Mesenchymal stem cell (in vitro differentiated cells and primary cell): Measurements from ENCODE around the gene SLC35F3.

Experiments
- DNase-seq: peaks from one replicate; pipeline ENCODE4 v3.0.0-alpha.2; 2013
- H2AFZ ChIP-seq: one replicate; pipeline ENCODE4 v1.6.1; 2013; ENCODE audit warnings: low read depth, mild to moderate bottlenecking, control low read depth, inconsistent platforms, low read length, moderate library complexity
- H2AK5ac ChIP-seq: 2 replicates; pipeline ENCODE4 v1.6.1; 2013; ENCODE audit warnings: low read length, moderate library complexity, mild to moderate bottlenecking, inconsistent platforms; ENCODE audit not compliant: severe bottlenecking
- H2BK120ac ChIP-seq: one replicate; pipeline ENCODE4 v1.6.1; 2013; ENCODE audit warnings: low read depth, mild to moderate bottlenecking, inconsistent platforms, low read length, moderate library complexity
- H2BK12ac ChIP-seq, 2 experiments: one replicate each; pipeline ENCODE4 v1.6.1; 2013; ENCODE audit warnings: inconsistent platforms in 2 of 2, low read length in 2 of 2, mild to moderate bottlenecking in 2 of 2, moderate library complexity in 2 of 2, control low read depth in 1 of 2
- H2BK15ac ChIP-seq: one replicate; pipeline ENCODE4 v1.6.1; 2013; ENCODE audit warnings: mild to moderate bottlenecking, low read depth, inconsistent platforms; ENCODE audit not compliant: poor library complexity, severe bottlenecking
- H2BK5ac ChIP-seq: 2 replicates; pipeline ENCODE4 v1.6.1; 2013; ENCODE audit warnings: low read depth, mild to moderate bottlenecking, low read length, control low read depth, inconsistent platforms; ENCODE audit not compliant: poor library complexity, severe bottlenecking
- H3K14ac ChIP-seq, 2 experiments: one replicate each; pipeline ENCODE4 v1.6.1; 2013; ENCODE audit warnings: inconsistent platforms in 2 of 2, low read length in 2 of 2, control low read depth in 1 of 2, mild to moderate bottlenecking in 1 of 2, moderate library complexity in 1 of 2
- H3K18ac ChIP-seq, 2 experiments: one replicate each; pipeline ENCODE4 v1.6.1; 2013; ENCODE audit warnings: inconsistent platforms in 2 of 2, low read length in 2 of 2, control low read depth in 1 of 2, low read depth in 1 of 2, mild to moderate bottlenecking in 1 of 2
- H3K23ac ChIP-seq, 2 experiments: one replicate each; pipeline ENCODE4 v1.6.1; 2013; ENCODE audit warnings: inconsistent platforms in 2 of 2, low read length in 2 of 2, mild to moderate bottlenecking in 2 of 2, moderate library complexity in 2 of 2, control low read depth in 1 of 2
- H3K27ac ChIP-seq: 2 replicates; pipeline ENCODE4 v1.5.1; 2013; ENCODE audit warnings: mild to moderate bottlenecking, moderate library complexity, low read length, control low read depth, inconsistent platforms; ENCODE audit not compliant: poor library complexity, severe bottlenecking
- H3K27me3 ChIP-seq, 2 experiments: 2 replicates each; pipeline versions ENCODE4 v1.6.1 to v1.7.0; 2013; ENCODE audit warnings: low read length in 2 of 2, mild to moderate bottlenecking in 2 of 2, moderate library complexity in 2 of 2, control low read depth in 1 of 2, inconsistent platforms in 1 of 2; ENCODE audit not compliant: control insufficient read depth in 1 of 2, insufficient read depth in 1 of 2
- H3K36me3 ChIP-seq, 2 experiments: 2 replicates each; pipeline versions ENCODE4 v1.6.1 to v1.7.0; 2013; ENCODE audit warnings: low read length in 2 of 2, control low read depth in 1 of 2, inconsistent platforms in 1 of 2, low read depth in 1 of 2, mild to moderate bottlenecking in 1 of 2; ENCODE audit not compliant: insufficient read depth in 2 of 2, control insufficient read depth in 1 of 2
- H3K4ac ChIP-seq, 2 experiments: one replicate each; pipeline ENCODE4 v1.6.1; 2013; ENCODE audit warnings: inconsistent platforms in 2 of 2, low read length in 2 of 2, mild to moderate bottlenecking in 2 of 2, moderate library complexity in 2 of 2, control low read depth in 1 of 2, low read depth in 1 of 2
- H3K4me1 ChIP-seq: 2 replicates; pipeline ENCODE4 v1.6.1; 2013; ENCODE audit warnings: low read depth, low read length, control low read depth; ENCODE audit not compliant: control insufficient read depth, insufficient read depth
- H3K4me2 ChIP-seq: 2 replicates; pipeline ENCODE4 v1.6.1; 2013; ENCODE audit warnings: low read length, mild to moderate bottlenecking, inconsistent platforms; ENCODE audit not compliant: poor library complexity, severe bottlenecking
- H3K4me3 ChIP-seq, 2 experiments: 2 replicates each; pipeline versions ENCODE4 v1.5.1 to v1.7.0; 2013; ENCODE audit warnings: low read length in 2 of 2, mild to moderate bottlenecking in 2 of 2, control low read depth in 1 of 2, low read depth in 1 of 2; ENCODE audit not compliant: insufficient read depth in 1 of 2
- H3K79me1 ChIP-seq: replicated peaks from 2 replicates; pipeline ENCODE4 v1.6.1; 2013; ENCODE audit warnings: mild to moderate bottlenecking, control low read depth, low read length, inconsistent platforms; ENCODE audit not compliant: poor library complexity, severe bottlenecking
- H3K9ac ChIP-seq: 2 replicates; pipeline ENCODE4 v1.7.0; 2013; ENCODE audit warnings: mild to moderate bottlenecking, low read length, moderate library complexity
- H3K9me3 ChIP-seq: 2 replicates; pipeline ENCODE4 v1.7.0; 2013; ENCODE audit warnings: mild to moderate bottlenecking, low read length; ENCODE audit not compliant: control insufficient read depth
- H4K8ac ChIP-seq: one replicate; pipeline ENCODE4 v1.6.1; 2013; ENCODE audit warnings: inconsistent platforms, mild to moderate bottlenecking, low read length, moderate library complexity
- H4K91ac ChIP-seq: one replicate; pipeline ENCODE4 v1.6.1; 2013; ENCODE audit warnings: mild to moderate bottlenecking, low read length, inconsistent platforms
- WGBS: methylation state at CpG from one replicate; pipeline ENCODE4 v1.1.7; 2013; ENCODE audit warnings: mixed read lengths; 5-methylcytosine and 5-hydroxymethylcytosine counted together

Gene SLC35F3

DNA sequence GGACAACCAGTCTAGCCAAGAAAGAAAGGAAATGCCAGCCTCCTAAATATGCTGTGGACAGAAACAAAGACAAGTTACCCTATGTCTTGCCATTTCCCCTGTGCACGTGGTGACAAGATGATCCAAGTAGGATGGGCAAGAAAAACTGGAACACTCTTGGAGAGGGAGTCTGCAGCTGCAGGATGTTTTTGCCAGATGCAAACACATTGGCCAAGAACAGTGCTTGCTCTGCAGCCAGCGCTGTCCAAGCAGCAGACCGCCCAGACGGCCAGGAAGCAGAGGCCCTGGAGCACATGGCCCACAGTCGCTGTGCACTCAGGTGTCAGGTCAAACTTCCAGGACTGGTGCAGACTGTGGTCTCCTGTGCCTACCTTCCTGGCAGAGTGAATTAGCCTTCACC lies 189.3 kb downstream of the SLC35F3 start:
- H3K4me2 ChIP-seq: no peak overlapping the region
- no peak overlapping the region for H3K27ac ChIP-seq
- H2BK5ac ChIP-seq: no peak overlapping the region
- no peak overlapping the region for H3K4me3 ChIP-seq
- peaks cover 0 to 13% of the 10 kb centered on the region in 2 experiments for H3K27me3 ChIP-seq
- no peak for DNase-seq
- no peak overlapping the region for H2AK5ac ChIP-seq
- no peak overlapping the region for H2BK120ac ChIP-seq
- no peaks in the 10 kb centered on the region for H3K4me1 ChIP-seq
- H4K91ac ChIP-seq: no peak overlapping the region
- no peak overlapping the region for H3K9ac ChIP-seq
- WGBS: 58% methylated on average over 5 of the region's 5 CpGs
- H2BK15ac ChIP-seq: no peak overlapping the region
- no peak overlapping the region for H3K18ac ChIP-seq
- H3K23ac ChIP-seq: no peak overlapping the region
- H2BK12ac ChIP-seq: no peak overlapping the region
- no peak overlapping the region for H4K8ac ChIP-seq
- no peaks in the 10 kb centered on the region for H3K36me3 ChIP-seq
- H3K14ac ChIP-seq: no peak overlapping the region
- H3K79me1 ChIP-seq: no peaks in the 10 kb centered on the region
- no peak overlapping the region for H2AFZ ChIP-seq
- peaks cover 3% of the 10 kb centered on the region for H3K9me3 ChIP-seq
- no peak overlapping the region for H3K4ac ChIP-seq

DNA sequence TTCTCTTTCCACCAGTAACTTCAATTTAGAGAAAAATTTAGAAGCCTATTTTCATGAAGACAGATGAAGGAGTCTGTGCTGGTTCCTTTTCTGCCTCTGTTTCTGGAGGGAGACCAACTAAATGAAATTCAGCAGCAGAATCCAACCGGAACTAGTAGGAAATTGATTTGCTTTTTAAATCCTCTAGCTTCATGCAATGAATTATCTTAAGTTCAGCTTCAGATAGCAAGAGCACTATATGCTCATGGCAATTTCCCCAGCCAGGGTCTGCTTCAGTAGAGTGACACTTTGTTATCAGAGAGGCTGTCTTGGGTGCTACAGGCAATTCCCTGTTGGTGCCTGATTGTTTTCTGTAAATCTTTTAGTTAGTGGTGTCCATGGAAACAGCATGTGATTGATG lies 189.7 kb downstream of the SLC35F3 start:
- Histone ChIP-seq H2AFZ (no peak overlapping the region), H3K14ac (no peak overlapping the region), H3K9me3 (peaks cover 3% of the 10 kb centered on the region), H2BK15ac (no peak overlapping the region), H4K91ac (no peak overlapping the region), H2BK12ac (no peak overlapping the region), H2AK5ac (no peak overlapping the region), H3K79me1 (no peaks in the 10 kb centered on the region), H3K27me3 (peaks cover 0 to 13% of the 10 kb centered on the region in 2 experiments), H2BK5ac (no peak overlapping the region), H3K9ac (no peak overlapping the region), H3K23ac (no peak overlapping the region), H3K4ac (no peak overlapping the region), H3K4me1 (no peaks in the 10 kb centered on the region), H2BK120ac (no peak overlapping the region), H3K18ac (no peak overlapping the region), H4K8ac (no peak overlapping the region), H3K4me3 (no peak overlapping the region), H3K4me2 (no peak overlapping the region), H3K27ac (no peak overlapping the region), H3K36me3 (no peaks in the 10 kb centered on the region)
- WGBS: 100% methylated on average over 1 of the region's 1 CpG
- DNase-seq: no peak

DNA sequence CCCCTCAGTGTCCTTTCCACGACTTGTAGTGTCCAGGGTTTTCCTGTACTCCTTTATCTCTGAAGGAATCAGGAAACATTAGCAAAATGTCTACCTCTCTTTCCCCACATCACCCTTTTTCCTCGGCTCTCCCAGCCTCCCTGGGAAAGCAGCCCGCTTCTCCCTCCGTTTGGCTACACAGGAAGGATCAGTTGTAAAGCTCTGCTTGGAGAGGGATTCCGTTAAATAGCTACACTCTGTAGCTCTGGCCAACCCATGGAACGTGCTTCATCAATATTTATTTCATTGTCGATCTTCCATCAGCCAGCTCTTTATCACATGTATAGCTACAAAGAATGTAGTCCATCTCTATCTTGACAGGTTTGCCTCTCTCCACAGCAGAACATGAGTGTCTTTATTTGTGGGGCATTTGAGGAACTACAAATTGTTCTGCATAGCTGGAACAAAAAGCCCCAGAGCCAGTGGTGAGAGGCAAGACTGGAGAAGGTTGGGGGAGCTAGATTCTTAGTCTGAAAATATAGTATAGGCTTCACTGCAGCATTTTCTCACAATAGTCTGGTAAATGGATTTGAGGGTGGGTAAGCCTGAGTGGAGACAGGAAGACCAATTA lies 191.8 kb downstream of the SLC35F3 start:
- Histone ChIP-seq H3K4me1 (no peaks in the 10 kb centered on the region), H3K23ac (no peak overlapping the region), H3K9me3 (no peaks in the 10 kb centered on the region), H2AK5ac (no peak overlapping the region), H4K8ac (no peak overlapping the region), H3K27ac (no peak overlapping the region), H2BK120ac (no peak overlapping the region), H3K14ac (no peak overlapping the region), H2BK15ac (no peak overlapping the region), H3K27me3 (peaks cover 0 to 13% of the 10 kb centered on the region in 2 experiments), H2BK12ac (no peak overlapping the region), H3K4ac (no peak overlapping the region), H4K91ac (no peak overlapping the region), H3K9ac (no peak overlapping the region), H3K4me2 (no peak overlapping the region), H3K36me3 (no peaks in the 10 kb centered on the region), H2AFZ (no peak overlapping the region), H3K18ac (no peak overlapping the region), H3K4me3 (no peak overlapping the region), H2BK5ac (no peak overlapping the region), H3K79me1 (no peaks in the 10 kb centered on the region)
- 69% methylated on average over 7 of the region's 7 CpGs for WGBS
- DNase-seq: no peak

DNA sequence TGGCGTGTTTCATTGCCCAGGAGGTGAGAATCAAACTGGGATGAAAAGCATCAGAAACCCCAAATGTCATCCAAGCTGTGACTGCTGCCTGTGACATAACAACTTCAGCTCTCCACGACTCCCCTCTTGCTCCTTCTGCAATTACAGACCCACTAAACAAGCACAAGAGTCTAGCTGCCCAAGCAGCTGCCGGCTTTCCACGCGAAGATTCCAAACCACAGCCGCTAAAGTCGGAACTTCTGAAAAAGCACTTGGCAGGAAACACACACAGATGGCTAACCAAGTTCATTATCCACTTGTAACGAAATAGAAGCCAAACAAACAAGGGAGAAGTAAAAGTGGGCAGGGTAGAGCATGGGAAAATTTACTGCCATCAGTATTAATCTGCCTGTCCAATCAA lies 198.1 kb downstream of the SLC35F3 start:
- H2BK15ac ChIP-seq: no peak overlapping the region
- no peaks in the 10 kb centered on the region for H3K4me1 ChIP-seq
- no peak overlapping the region for H2BK12ac ChIP-seq
- H2AK5ac ChIP-seq: no peak overlapping the region
- no peak for DNase-seq
- H3K4me2 ChIP-seq: no peak overlapping the region
- no peak overlapping the region for H3K27ac ChIP-seq
- H3K27me3 ChIP-seq: peaks cover 0 to 9% of the 10 kb centered on the region in 2 experiments
- H3K36me3 ChIP-seq: no peaks in the 10 kb centered on the region
- no peak overlapping the region for H3K9ac ChIP-seq
- no peak overlapping the region for H3K14ac ChIP-seq
- no peak overlapping the region for H4K8ac ChIP-seq
- H3K79me1 ChIP-seq: no peaks in the 10 kb centered on the region
- no peak overlapping the region for H3K23ac ChIP-seq
- no peak overlapping the region for H3K4ac ChIP-seq
- H2BK5ac ChIP-seq: no peak overlapping the region
- H3K4me3 ChIP-seq: no peak overlapping the region
- no peak overlapping the region for H3K18ac ChIP-seq
- no peaks in the 10 kb centered on the region for H3K9me3 ChIP-seq
- H4K91ac ChIP-seq: no peak overlapping the region
- H2AFZ ChIP-seq: no peak overlapping the region
- no peak overlapping the region for H2BK120ac ChIP-seq
- 74% methylated on average over 7 of the region's 8 CpGs for WGBS
